Neural crest cell (in vitro differentiated cells): ENCODE measurements around the gene NUF2. TPM values are rescaled to one million over a fixed set of nuclear protein-coding genes. Genes with fewer than 3 reads are reported as not detected.

Experiments used
- DNase-seq: peaks from one replicate; pipeline ENCODE4 v3.0.0; 2021; ENCODE audit warnings: low read depth, mixed read lengths, low spot score
- H3K27ac Mint-ChIP-seq: one replicate; pipeline ENCODE4 v1.8.0; 2021; ENCODE audit warnings: mild to moderate bottlenecking, mixed read lengths; ENCODE audit not compliant: unreplicated experiment
- H3K27me3 Mint-ChIP-seq: 2 replicates; pipeline ENCODE4 v1.8.0; 2021; ENCODE audit warnings: low read depth, mild to moderate bottlenecking, mixed read lengths
- H3K36me3 Mint-ChIP-seq: 2 replicates; pipeline ENCODE4 v1.8.0; 2021; ENCODE audit warnings: low read depth, mild to moderate bottlenecking, mixed read lengths
- H3K4me1 Mint-ChIP-seq: 2 replicates; pipeline ENCODE4 v1.8.0; 2021; ENCODE audit warnings: mixed read lengths
- H3K4me3 Mint-ChIP-seq: one replicate; pipeline ENCODE4 v1.8.0; 2021; ENCODE audit warnings: mild to moderate bottlenecking, mixed read lengths
- H3K9me3 Mint-ChIP-seq: 2 replicates; pipeline ENCODE4 v1.8.0; 2021; ENCODE audit warnings: mixed read lengths
- total RNA-seq: library from RNA; stranded (reverse); gene quantifications from 2 replicates; pipeline ENCODE4 v1.2.1, GENCODE V29; 2021
- TF ChIP-seq, protein P1 (sequence below): fragments of 200-600 bp; sonication (generic); conservative IDR thresholded peaks from 2 replicates; pipeline ENCODE4 v1.5.0; 2021; ENCODE audit warnings: antibody characterized with exemption, mild to moderate bottlenecking

NUF2 gene
- total RNA-seq, 1 donor from 2014 or later, result 48.4 TPM

DNA sequence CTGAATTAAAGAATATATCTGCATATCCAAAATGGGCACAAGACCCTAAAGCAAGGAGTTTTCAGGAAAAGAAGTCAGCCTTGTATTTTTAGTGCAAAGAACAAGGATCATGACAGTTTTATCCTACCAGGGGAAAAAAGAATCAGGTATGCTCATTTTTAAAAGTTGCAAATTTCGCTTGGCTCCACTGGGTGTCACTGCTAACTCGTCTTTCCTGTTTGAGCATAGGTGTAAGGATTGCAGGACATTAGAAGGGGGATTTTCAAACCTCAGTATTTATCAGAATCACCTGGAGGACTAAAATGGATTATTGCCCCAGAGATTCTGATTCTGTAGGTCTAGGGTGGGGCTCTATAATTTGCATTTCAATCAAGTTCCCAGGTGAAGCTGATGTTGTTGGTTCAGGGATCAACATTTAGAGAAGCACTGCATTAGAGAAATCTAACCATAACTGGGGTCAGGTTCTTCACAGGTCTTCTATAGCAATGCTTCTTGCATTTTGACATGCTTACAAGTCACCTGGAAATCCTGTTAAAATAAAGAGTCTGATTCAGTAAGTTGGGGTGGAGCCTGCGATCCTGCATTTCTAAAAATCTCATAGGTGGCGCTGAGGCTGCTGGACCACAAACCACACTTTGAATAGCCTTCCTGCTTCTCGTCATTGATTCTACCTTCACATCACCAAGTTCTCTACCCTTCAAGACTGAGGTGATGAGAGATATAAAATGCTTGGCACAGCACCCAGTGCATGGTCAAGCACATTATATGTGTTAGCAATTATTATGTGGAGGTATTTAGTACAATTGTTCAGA, 39.6 kb downstream of the NUF2 start:
- TF ChIP-seq, protein P1, sequence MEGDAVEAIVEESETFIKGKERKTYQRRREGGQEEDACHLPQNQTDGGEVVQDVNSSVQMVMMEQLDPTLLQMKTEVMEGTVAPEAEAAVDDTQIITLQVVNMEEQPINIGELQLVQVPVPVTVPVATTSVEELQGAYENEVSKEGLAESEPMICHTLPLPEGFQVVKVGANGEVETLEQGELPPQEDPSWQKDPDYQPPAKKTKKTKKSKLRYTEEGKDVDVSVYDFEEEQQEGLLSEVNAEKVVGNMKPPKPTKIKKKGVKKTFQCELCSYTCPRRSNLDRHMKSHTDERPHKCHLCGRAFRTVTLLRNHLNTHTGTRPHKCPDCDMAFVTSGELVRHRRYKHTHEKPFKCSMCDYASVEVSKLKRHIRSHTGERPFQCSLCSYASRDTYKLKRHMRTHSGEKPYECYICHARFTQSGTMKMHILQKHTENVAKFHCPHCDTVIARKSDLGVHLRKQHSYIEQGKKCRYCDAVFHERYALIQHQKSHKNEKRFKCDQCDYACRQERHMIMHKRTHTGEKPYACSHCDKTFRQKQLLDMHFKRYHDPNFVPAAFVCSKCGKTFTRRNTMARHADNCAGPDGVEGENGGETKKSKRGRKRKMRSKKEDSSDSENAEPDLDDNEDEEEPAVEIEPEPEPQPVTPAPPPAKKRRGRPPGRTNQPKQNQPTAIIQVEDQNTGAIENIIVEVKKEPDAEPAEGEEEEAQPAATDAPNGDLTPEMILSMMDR, result peak; percentile 66
- DNase-seq, result no peak

DNA sequence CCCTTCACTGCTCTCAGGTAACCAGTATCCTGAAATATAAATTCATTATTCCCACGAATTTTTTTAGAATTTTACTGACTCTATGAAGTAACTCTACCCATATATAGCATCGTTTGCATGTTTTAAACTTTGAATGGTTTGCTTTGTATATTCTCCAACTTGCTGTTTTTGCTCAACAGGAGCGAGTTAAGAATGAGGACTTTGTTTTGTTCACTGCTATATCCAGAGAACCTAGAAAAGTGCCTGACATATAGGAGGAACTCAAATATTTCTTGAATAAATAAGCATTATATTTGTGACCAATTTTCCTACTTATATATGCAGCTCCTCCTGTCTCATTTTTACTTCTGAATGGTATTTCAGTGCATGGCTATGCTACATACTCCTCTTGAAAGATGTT, 43.4 kb downstream of the NUF2 start:
- TF ChIP-seq, protein P1, result no peak
- Mint-ChIP-seq H3K4me1 (peaks cover 6% of the 10 kb centered on the region), H3K36me3 (no peaks in the 10 kb centered on the region), H3K27ac (no peak overlapping the region), H3K27me3 (peaks cover 9% of the 10 kb centered on the region), H3K4me3 (no peak overlapping the region), H3K9me3 (no peaks in the 10 kb centered on the region)
- DNase-seq, result no peak

More for the DNA sequence above, 39.6 kb downstream of the NUF2 start:
- Mint-ChIP-seq H3K4me3 (no peak overlapping the region), H3K4me1 (no peaks in the 10 kb centered on the region), H3K36me3 (no peaks in the 10 kb centered on the region), H3K9me3 (no peaks in the 10 kb centered on the region), H3K27ac (no peak overlapping the region), H3K27me3 (peaks cover 9% of the 10 kb centered on the region)

GRCh38 chr1:163366555-163366954, 44.8 kb downstream of the NUF2 start:
- Mint-ChIP-seq H3K4me1 (peaks cover 6% of the 10 kb centered on the region), H3K27ac (no peak overlapping the region), H3K27me3 (peaks cover 5% of the 10 kb centered on the region), H3K36me3 (no peaks in the 10 kb centered on the region), H3K4me3 (no peak overlapping the region), H3K9me3 (no peaks in the 10 kb centered on the region)
- no peak for DNase-seq
- TF ChIP-seq, protein P1, result no peak

- H3K27ac Mint-ChIP-seq, result no peak overlapping the region
- no peaks in the 10 kb centered on the region for H3K27me3 Mint-ChIP-seq
- TF ChIP-seq, protein P1, result no peak
- no peak overlapping the region for H3K4me3 Mint-ChIP-seq
- DNase-seq, result no peak
- peaks cover 6% of the 10 kb centered on the region for H3K4me1 Mint-ChIP-seq
- no peaks in the 10 kb centered on the region for H3K36me3 Mint-ChIP-seq
- H3K9me3 Mint-ChIP-seq, result no peaks in the 10 kb centered on the region
These were observed 46.0 kb downstream of the NUF2 start for GRCh38 chr1:163367721-163368120.

GRCh38 chr1:163372576-163372975, 50.8 kb downstream of the NUF2 start:
- H3K4me1 Mint-ChIP-seq, result no peaks in the 10 kb centered on the region
- H3K9me3 Mint-ChIP-seq, result peaks cover 4% of the 10 kb centered on the region
- no peak for DNase-seq
- H3K4me3 Mint-ChIP-seq, result no peak overlapping the region
- H3K27ac Mint-ChIP-seq, result no peak overlapping the region
- TF ChIP-seq, protein P1, result no peak
- H3K27me3 Mint-ChIP-seq, result peaks cover 6% of the 10 kb centered on the region
- no peaks in the 10 kb centered on the region for H3K36me3 Mint-ChIP-seq
